ENCODE results near the gene VAMP1.
"Not testable (repeated sequence)": the region's sequence is repeated elsewhere in the genome, so short reads cannot be mapped to it uniquely, and the experiment has no call there.

Gene VAMP1

DNA sequence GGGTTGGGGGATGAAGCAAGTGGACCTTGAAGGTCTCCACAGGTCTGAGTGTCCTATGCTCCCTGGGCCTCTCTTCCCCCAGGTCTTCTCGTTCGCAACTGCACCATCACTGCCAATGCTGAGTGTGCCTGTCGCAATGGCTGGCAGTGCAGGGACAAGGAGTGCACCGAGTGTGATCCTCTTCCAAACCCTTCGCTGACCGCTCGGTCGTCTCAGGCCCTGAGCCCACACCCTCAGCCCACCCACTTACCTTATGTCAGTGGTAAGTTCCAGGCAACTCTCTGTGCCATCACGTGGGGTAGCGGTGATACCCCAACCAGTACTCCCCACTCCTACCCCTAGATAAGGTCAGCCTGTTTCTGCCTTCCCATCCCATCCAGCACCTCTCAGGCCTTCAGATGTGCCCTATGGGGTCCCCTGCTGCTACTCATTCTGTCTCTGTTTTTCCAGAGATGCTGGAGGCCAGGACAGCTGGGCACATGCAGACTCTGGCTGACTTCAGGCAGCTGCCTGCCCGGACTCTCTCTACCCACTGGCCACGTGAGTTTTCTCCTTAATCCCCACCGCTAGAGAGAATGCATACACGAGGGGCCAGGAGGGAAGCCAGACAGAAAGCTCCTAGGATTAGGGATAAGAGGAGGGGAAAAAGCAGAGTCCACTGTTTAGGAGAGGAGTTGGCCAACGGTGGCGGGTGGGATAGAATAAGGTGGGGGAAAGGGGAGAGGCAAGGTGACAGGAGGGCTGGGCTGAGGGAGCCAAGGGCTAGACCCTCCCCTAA, 20.2 kb downstream of the VAMP1 start:
- DNase-seq: no peak

DNA sequence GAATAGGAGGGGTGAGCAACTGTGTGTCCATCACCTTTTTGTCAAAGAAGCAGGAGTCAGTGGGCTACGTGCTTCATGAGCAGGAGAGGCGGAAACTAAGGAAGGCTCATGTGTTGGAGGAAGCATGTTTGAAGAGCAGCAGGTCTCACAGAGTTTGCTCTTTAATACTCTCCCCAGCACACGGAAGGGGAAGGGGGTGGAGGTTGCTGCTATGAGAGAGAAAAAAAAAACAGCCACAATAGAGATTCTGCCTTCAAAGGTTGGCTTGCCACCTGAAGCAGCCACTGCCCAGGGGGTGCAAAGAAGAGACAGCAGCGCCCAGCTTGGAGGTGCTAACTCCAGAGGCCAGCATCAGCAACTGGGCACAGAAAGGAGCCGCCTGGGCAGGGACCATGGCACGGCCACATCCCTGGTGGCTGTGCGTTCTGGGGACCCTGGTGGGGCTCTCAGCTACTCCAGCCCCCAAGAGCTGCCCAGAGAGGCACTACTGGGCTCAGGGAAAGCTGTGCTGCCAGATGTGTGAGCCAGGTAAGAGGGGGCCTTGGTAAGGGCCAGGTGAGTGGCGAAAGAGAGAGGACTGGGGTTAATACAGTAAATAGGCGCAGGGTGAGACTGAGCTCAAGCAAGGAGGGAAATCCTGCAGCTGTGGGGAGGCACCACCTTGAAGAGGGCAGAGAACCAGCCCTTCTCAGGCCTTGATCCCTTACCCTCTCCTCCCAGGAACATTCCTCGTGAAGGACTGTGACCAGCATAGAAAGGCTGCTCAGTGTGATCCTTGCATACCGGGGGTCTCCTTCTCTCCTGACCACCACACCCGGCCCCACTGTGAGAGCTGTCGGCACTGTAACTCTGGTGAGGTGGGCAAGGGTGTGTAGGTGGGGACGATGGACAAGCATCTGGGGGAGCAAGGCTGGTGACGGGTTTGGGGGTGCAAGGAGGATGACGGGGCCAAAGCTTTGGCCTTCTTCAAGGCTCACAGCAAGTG, 25.5 kb downstream of the VAMP1 start, which contains the start of gene CD27:
Gene CD27 (plus strand): TSS at position 252 of the 985 bp plus-strand sequence. CDS start 141 bp downstream, at position 393.
- no peak for DNase-seq

DNA sequence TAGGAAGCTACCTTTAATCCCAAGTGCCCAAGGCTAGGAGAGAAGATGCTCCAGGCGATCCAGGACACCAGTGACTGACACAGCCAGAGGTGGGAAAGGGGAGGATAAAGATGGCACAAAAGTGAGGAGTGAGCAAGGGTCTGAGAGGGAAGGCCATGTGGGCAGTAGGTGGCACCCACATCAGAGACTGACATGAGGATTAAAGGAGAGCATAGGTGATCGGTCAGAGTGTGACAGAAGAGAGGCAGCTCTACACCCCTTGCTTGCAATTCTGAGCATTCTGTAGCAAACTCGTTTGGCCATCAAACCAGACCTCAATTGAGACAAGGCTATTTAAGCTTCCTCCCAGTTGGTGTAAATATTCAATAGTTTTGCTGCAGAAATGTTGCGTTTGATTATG, 26.4 kb downstream of the VAMP1 start:
- no peak for DNase-seq

DNA sequence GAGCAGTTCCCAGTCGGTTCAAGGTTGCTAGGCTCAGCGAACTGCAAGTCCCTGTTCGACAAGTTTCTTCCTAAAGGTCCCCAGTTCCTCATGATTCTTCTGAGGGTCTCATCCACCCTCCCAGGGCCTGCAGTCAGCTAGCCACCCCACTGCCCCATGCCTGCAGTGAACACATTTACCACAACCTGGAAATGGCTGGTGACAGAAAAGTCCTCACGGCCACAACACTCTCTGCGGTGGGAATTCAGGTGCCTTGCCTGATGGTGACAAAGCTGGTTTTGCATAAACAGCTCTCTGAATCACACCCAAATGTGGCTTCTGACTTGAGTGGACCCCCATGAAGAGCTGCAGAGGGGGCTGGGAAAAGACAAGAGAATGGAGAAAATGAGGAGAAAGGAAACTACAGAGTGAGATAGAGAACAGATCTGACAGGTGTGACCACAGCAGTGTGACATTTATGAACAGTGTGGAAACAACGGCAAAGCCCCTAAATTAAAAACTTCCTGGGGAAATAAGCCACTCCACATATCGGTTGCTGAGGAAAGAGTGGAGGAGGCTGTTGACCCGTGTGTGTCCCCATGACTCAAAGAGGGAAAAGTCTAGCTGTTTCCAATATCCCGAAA, 27.0 kb downstream of the VAMP1 start:
- peak in 1 of 2 experiments; percentile 25 for DNase-seq

DNA sequence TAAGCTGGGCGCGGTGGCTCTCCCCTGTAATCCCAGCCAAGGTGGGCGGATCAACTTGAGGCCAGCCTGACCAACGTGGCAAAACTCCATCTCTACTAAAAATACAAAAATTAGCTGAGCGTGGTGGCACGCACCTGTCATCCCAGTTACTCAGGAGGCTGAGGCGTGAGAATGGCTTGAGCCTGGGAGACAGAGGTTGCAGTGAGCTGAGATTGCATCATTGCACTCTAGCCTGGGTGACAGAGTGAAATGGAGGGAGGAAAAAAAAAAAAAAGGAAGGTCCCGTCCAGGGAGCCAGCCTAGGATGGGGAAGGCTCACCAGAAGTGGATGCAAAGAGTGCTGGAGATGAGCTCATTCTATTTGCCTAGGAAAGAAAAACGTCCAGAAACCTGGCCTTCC, 27.6 kb downstream of the VAMP1 start:
- no peak for DNase-seq

DNA sequence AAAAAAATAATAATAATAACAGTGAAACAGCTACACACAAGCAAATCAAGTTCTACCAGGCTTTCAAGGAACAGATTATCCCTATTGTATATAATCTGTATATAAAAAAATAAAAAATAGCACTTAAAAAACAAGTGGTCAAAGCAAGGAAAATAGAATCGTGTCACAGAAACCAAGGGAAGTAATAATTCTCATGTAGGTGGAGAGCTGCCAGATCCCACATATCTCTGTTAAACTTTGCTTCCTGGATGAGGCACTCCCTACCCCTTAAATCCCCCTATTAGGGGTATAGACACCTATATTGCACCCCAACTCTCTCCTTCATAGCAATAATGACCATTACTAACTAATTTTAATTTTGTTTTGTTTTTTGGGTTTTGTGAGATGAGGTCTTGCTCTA, 30.1 kb downstream of the VAMP1 start:
- DNase-seq: no peak

DNA sequence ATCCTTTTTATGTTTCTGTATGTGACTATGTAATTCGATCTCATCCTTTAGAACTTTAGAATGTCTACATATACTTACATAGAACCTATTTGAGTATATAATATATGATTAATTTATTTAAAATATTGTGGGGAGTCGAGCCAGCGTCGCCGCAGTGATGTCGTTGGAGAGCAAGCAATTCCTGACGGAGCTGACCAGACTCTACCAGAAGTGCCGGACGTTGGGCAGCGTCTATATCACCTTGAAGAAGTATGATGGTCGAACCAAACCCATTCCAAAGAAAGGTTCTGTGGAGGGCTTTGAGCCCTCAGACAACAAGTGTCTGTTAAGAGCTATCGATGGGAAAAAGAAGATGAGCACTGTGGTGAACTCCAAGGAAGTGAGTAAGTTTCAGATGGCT, 32.1 kb downstream of the VAMP1 start:
- no peak for DNase-seq

DNA sequence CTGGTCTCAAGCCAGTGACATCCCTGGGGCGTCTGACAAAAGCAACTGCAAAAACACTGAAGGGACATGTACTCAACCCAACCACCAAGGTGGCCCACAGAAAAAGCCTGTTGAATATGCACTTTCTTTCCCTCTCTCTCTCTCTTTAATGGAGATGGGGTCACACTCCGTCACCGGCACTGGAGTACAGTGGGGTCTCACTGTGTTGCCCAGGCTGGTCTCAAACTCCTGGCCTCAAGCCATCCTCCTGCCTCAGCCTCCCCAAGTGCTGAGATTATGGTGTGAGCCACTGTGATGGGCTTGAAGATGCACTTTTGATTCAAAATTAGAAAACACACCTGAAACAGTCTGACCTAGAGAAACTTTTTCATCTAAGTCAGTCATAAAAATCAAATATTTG, 32.9 kb downstream of the VAMP1 start:
- no peak for DNase-seq

DNA sequence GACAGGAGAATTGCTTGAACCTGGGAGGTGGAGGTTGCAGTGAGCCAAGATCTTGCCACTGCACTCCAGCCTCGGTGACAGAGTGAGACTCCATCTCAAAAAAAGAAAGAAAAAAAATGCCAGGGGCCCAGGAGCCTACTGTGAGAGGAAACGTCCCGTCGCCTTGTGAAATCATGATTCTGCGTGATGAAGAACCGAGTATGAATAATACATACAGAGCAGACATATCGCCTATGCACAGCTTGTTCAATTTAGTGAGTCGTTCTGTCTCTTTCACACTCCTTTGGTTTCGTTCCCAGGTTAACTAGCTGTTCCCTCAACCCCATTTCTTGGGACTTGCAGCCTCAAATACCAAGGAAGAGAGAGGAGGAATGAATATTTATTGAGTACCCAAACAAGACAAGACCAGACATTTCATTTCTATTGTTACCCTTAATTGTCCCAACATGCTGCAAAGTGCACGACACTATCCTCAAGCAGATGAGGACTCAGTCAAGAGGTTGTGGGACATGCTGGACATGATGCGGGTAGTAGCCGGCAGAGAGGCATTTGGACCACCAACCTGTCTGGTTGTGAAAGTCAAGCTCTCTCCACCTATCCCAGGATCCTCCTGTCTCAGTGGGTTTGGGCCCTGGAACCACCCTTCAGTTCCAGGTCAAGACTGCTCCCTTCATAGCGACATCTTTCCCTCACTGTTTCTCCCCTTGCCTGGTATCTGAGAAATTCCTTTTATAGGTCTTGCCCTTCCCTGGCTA, 34.3 kb downstream of the VAMP1 start:
- no peak for DNase-seq

DNA sequence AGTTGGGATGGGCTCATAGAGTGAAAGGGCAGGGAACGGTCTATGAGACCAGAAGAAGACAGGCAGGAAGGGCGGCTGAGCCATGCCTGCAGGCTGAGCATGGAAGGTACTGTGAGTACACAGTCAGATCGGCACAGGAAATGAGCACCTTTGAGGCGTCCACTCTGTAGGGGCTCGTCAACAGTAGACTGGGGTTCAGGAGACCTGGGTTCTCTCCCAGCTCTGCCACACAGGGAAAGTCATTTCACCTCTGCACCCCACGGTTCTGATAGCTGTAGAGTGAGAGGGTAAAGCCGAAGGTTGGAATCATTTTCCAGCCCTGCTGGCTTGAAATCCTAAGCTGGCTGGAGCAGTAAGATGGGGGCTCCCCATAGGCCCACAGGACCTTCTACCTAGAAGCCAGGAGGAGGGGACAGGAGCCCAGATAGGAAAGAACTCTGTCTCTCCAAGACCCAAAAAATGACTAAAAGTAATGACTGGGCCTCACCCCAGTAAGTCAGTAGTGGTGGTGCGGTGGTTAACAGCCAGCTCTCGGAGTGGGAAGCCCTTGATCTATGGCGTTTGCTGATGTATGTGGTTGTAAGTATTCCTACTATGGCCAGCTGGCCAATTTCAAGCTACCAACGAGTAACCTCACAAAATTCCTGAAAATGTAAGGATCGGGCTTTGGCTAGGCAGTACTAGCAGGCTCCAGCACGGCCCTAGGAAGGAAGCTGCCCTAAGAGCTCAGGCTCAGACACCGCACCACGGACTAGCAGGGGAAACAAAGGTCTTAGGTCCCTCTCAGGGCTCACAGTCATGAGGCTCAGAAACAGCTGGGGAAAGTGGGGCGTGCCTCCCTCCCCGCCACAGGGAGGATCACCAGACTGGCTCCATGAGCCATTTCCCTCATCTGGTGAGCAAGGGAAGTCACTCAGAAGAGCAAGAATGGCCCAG, 36.0 kb downstream of the VAMP1 start:
- DNase-seq: peak in 1 of 2 experiments; percentile 32

DNA sequence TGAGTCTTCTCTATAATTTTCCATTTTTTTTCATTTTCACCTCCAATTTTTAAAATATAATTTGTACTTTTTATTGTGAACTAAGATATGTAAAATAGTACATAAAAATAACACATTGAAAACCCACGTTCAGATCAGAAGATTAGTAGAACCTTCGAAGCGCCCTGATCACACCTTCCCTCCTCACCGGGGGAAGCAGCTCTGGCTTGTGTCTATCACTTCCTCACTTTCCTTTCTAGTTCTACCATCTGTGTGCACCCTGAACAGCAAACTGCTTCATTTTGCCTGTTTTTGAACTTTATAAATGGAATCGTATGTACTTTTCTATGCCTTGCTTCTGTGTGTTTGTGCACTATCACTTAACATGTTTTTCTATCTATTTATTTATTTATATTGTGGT, 37.5 kb downstream of the VAMP1 start:
- DNase-seq: no peak

DNA sequence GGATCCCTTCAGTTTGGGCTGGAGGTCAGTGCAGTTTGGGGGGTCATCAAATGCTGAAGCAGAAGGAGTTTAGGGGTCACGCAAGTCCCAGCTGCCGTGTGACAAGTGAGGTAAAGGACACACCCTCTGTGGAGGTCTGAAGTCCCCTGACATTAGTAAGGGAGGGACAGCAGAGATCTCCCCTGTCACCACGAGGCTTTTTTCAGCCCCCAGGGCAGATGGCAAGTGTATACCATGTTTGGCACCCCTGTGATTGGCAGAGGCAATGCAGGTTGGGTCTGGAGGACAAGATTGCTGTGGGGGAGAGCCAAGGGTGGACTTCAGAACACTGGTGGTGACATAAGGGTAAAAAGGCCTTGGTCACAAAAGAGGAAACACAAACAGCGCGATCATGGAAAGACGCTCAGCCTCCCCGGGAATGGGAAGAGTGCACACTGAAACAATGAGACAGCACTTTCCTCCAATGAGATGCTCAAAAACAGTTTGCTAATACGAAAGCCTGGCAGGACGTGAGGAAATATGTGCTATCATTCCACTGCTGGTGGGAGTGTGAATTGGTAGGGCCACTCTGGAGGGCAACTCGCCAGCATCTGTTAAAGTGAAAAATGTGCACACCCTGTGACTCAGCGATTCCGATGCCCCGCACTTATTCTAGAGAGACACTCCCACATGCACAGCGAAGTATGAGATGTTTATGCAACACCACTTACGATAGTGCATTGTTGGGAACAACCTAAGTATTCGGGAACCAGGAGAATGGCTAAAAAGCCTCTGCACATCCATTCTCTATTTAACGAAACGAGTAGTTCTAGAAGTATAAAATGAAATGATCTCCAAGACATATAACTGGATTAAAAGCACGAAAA, 40.1 kb downstream of the VAMP1 start:
- DNase-seq: peak; percentile 56 to 80

DNA sequence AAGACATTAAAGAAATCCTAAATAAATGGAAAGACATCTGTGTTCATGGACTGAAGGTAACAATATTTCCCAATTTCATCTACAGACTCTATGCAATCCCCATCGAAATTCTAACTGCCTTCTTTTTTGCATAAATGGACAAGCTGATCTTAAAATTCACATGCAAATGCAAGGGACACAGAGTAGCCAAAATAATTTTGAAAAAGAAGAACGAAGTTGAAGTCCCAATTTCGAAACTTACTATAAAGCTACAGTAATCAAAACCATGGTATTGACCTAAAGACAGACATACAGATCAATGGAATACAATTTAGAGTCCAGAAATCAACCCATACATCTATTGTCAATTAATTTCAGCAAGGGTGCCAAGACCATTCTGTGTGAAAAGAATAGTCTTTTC, 42.2 kb downstream of the VAMP1 start:
- no peak for DNase-seq

DNA sequence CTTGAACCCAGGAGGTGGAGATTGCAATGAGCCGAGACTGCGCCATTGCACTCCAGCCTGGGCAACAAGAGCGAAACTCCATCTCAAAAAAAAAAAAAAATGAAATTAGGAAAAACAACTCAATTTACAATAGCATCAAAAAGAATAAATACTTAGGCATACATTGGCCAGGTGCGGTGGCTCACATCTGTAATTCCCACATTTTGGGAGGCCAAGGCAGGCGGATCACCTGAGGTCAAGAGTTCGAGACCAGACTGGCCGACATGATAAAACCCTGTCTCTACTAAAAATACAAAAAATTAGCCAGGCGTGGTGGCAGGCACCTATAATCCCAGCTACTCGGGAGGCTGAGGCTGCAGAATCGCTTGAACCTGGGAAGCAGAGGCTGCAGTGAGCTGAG, 42.7 kb downstream of the VAMP1 start:
- DNase-seq: not testable (repeated sequence)

DNA sequence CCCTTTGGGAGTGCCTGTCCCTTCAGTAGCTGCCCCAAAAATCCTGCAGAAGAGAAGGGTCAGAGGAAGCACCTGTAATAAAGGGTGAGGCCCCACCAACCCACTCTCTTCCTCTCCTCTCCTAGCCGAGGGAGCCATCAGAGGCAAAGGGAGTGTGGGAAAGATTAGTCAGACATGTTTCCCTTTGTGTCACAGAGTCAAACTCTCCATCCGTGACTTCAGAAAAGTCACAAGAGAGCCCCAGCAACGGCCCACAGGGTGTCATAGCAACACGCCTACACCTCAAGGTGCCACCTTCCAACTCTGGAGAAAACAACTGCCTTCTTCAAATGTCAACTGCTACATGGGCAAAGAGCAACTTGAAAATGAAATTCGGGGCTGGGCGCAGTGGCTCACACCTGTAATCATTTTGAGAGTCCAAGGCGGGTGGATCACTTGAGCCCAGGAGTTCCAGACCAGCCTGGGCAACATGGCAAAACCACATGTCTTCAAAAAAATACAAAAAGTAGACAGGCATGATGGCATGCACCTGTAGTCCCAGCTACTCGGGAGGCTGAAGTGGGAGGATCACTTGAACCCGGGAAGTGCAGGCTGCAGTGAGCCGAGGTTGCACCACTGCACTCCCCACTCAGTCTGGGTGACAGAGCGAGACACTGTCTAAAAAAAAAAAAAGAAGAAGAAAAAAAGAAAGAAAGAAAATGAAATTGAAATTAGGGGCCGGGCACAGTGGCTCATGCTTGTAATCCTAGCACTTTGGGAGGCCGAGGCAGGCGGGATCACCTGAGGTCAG, 43.4 kb downstream of the VAMP1 start:
- DNase-seq: peak; percentile 86 to 95

DNA sequence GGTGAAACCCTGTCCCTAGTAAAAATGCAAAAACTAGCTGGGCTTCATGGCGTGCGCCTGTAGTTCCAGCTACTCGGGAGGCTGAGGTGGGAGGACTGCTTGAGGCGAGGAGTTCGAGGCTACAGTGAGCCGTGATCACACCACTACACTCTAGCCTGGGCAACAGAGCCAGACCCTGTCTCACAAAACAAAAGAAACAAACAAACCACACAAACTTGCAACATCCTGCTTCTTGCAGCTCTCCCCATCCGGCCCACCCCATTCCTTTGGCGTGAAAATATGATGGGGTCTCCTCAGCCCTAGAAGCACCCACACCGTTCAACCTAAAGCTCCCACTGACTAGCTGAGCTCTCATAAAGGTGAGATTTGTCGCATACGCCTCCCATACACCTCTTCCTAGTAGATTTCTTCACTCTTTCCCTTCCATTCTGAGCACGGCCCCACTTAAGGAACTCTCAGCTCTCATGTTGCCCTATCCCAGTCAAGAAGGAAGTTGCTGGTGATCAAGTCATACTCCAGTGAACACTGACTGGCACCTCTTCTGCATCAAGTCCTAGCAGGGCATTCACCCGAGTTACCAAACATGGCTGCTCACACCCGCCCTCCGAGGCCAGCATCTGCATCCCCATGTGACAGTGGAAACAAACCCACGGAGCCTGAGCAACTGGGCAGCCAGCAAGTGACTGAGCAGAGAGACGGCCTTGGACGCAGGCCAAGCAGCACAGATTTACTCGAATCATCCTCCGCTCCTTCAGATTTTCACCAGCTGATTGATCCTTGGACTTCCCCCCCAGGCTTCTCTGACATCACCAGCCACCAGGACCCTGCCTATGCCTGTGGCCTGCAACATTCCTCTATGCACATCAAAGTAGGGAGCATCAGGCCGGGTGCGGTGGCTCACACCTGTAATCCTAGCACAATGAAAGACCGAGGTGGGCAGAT, 44.6 kb downstream of the VAMP1 start:
- no peak for DNase-seq

DNA sequence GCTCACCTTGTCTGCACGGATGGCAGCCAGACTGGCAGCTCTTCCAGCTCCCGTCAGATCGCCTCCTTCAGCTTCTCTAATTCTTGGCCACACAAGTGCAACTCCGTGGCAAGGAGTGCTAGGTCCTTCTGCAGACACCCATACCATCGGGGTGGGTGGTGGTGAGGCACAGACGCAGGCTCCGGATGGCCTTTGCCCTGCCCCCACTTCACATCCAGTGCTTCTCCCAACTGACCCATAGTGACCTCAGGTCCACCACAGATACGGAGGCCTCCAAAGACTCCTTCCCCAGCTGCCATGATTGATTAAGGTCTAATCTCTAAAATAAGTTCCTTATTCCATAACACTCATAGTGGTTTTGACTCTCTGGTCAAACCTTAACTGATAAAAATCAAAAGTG, 45.6 kb downstream of the VAMP1 start:
- DNase-seq: no peak

DNA sequence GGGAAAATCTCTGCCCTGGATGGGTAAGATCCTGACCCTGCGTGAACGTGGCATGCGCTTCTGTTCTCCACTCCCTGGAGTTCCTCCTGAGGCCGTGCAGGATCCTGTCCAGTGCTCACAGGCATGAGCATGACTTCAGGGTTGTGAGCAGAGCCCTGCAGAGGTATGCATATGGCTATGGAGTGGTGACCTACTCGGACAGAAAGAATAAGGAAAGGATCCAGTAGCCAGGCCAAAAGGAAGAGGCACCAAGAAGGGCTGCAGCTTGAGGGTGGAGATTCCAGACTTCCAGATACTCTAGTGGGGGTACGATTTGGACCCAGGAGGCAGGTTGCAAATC, 46.5 kb downstream of the VAMP1 start:
- DNase-seq: no peak
